Activated CD4-positive, alpha-beta T cell treated with anti-CD3 and anti-CD28 coated beads, Interleukin-2, amount 50 U/mL, for 16 hours (primary cell): ENCODE data around the gene SLC6A17.

ENCODE experiments used
- DNase-seq: peaks from one replicate; pipeline ENCODE4 v3.0.0-alpha.2; 2020

SLC6A17 gene

DNA sequence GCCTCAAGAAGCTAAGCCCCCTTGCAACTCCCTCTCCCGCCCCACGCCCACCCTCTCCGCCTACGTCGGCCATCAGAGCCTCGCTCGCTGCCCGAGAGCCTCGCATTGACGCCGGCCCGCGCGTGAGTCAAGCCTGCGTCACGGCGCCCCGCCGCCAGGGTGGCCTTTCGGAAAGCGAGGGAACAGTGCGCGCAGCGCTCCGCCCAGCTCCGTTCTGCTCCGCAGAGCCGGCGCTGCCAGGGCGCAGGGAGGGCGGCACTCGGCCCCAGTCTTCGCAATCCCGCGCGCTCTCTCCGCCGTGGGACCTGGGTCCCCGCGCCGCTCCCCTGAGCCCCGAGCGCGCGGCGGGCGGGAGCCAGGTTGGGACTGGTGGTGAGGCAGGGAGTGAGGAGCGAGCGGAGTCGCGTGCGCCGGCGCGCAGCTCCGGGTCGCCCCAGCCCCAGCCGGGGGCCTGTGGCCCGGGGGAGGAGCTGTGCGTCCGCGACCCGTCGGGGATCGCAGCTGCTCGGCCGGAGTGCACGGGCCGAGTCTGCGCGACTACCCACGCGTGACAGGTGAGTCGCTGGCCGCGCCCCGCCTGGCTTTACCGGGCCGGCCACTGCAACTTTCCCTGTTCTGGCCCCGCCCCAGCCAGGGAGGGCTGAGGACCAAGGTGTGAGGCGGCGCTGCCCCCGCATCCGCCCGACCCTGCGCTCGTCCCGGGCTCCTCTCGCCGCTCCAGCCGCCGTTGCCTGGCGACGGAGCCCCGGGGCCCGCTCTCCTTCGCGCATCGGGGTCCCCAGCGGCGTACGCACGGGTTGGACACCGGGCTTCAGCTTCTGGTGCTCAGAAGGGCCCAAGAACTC lies at the start of gene SLC6A17:
Gene SLC6A17, plus strand, starts transcription at position 165 of the 845 bp plus-strand sequence. CDS start 16,436 bp downstream, outside the sequence.
- peak; percentile 37 for DNase-seq

- DNase-seq, result no peak
Observed at GRCh38 chr1:110102081-110102480, 48.2 kb upstream of the SLC6A17 start.

GRCh38 chr1:110106013-110106941 lies 44.0 kb upstream of the SLC6A17 start:
- peak; percentile 66 for DNase-seq

- no peak for DNase-seq
Observed at GRCh38 chr1:110107867-110108469, 42.3 kb upstream of the SLC6A17 start.

DNA sequence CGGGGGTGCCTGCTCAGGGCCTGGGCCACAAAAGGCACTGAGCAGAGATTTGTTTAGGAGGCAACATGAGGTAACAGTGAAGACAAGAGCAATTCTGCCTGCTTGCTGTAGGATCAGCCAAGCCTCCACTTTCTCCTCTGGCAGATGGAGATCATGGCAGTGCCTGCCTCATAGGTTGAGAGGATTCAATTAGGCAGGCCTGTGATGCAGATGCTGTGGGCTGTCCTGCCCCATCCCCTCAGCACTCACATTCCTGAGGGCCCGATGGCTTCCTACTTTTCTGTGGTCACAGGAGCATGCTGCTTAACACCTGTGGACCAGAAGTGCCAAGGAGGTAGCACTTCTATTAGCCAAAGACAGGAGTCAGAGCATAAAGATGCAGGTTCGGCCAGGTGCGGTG lies 39.2 kb upstream of the SLC6A17 start:
- DNase-seq, result no peak

GRCh38 chr1:110112143-110112542 lies 38.2 kb upstream of the SLC6A17 start, which contains the start of gene UBL4B:
Gene UBL4B, plus strand, starts transcription at chr1:110112443. Its CDS starts 92 bp downstream, at chr1:110112535.
- DNase-seq, result no peak

- DNase-seq, result no peak
Observed at GRCh38 chr1:110112656-110113055, 37.6 kb upstream of the SLC6A17 start.

- DNase-seq, result no peak
Observed at GRCh38 chr1:110113551-110113950, 36.7 kb upstream of the SLC6A17 start.

DNA sequence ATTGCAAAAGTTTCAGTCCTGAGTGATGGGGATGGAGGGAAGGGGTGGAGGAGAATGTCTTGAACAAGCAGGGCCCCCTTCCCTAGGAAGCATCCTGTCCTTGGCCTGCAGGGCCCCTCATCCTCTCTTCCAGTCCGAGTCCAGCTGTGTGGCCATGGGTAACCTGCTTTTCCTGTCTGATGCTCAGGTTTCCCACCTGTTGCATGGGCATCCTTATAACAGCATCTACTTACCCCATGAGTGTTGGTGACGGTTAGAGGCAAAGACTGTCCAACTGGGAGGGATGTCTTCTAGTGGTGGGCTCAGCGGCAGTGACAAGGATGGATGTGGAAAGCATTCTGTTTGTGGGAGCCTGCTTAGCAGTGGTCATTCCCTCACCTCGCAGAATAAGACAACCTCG lies 36.1 kb upstream of the SLC6A17 start:
- DNase-seq, result no peak

GRCh38 chr1:110114784-110115183 lies 35.5 kb upstream of the SLC6A17 start:
- no peak for DNase-seq

DNA sequence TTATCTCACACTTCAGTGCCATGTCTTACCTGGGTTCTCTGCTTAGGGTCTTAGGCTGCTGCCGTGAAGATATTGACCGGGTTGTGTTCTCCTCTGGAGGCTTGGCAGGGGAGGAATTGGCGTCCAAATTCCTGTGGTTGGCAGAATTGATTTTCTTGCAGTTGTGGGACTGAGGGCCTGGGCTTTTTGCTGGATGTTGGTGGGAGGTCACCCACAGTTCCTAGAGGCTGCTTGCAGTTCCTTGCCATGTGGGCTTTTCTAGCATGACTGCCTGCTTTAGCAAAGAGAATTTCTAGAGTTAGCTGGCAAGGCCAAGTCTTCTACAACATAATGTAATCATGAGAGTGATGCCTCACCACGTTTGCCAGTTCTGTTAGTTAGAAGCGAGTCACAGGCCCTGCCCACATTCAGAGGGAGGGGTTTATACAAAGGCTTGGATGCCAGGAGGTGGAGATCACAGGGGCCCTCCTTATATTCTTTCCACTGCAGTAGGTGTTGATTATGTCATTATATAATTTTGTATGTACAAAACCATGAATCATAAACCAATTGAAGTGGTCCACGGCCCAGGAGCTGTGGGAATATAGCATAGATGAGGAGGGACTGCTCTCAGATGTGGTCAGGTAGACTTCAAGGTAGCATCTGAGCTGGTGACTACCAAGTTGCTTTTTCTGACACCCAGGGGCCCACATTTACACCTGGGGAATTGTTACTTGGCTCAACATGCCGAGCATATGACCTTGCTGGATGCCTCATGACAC lies 31.5 kb upstream of the SLC6A17 start:
- DNase-seq, result no peak

DNA sequence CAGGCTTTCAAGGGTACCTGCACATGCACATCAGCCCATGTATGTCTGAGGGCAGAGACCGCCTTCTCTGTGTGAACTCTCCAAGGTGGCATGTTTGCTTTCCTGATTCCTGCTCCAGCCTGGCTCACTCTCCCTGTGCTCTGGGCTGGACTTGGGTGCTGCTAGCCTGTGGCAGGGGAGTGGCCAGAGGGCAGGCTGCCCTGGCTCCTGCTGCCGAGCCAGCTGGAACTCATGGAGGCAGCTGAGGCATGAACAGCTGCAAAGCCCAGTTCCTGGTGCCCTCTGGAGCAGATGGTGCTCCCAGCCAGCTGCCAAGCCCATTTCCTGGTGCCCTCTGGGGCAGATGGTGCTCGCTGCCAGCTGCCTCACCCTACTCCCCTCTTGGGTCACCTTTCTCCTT lies 30.5 kb upstream of the SLC6A17 start:
- DNase-seq, result no peak

DNA sequence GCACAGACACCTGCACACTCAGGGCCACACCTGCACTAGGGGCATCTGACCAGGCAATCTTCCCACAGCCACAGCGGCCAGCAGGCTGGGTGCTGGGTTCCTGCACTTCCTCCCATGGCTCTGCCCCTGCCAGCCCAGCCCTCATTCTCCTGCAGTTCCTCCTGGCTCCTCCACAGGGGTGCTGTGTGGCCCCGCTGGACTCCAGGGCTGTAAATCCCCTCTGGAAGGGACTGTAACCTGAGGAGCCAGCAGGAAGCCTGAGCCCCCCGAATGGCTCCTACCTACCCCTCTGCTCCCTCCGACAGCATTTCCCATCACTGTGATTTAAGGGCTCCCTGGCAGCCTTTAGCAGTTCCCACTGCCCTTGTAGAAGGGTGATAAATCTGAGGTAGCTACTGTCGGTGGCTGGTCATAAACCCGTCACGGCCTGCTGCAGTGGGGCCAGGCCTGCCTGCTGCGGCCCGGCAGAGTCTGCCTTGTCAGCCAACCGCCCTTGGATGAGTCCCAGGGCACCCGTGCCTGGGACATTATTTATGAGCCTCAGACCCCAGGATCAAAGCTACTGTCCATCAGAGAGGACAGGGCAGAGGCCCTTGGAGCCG lies 29.2 kb upstream of the SLC6A17 start:
- no peak for DNase-seq

GRCh38 chr1:110123224-110123623 lies 27.1 kb upstream of the SLC6A17 start:
- DNase-seq, result no peak

GRCh38 chr1:110125810-110126209 lies 24.5 kb upstream of the SLC6A17 start:
- DNase-seq, result no peak

DNA sequence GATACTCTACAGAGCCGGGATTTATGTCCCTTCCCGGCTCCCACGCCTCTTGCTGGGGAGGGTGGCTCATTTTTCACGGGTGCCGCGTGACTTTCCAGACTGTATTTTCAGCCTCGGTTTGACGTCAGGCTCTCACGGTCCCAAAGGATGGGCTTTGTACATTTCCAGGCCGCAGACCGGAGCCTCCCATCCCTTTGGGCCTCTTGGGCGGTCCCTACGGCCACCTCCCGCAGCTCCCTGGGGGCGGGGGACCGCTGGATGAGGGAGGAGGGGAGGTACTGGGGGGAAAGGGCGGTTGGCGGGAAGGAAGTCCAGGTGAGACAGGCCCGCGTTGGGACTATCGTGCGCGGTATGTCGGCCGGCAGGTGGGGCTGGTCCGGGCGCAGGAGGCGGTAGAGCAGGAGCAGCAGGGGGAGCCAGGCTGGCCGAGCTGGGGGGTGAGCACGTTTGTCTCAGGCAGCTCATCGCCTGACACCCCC lies 20.1 kb upstream of the SLC6A17 start:
- no peak for DNase-seq

GRCh38 chr1:110130989-110131388 lies 19.3 kb upstream of the SLC6A17 start:
- no peak for DNase-seq

DNA sequence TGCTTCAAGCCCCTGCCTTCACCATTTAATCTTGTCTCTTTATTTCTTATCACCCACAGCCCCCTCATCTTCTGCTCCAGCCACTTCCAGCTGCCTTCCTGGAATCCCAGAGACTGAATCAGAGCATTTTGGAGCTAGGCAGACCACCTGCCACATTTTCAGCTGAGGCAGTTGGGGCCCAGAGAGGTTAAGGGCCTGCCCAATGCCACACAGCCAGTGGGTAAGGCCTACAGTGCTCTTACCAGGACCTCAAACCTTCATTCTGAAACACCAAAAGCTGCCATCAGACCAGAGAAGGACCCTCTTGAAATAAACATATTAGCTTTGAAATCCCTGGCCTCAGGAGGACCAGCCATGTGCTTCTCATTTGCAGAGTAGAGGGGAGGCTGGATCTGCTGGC lies 17.6 kb upstream of the SLC6A17 start:
- DNase-seq, result no peak

GRCh38 chr1:110133436-110133835 lies 16.9 kb upstream of the SLC6A17 start:
- DNase-seq, result no peak

GRCh38 chr1:110134050-110134595 lies 16.2 kb upstream of the SLC6A17 start:
- DNase-seq, result no peak

GRCh38 chr1:110135246-110135645 lies 15.0 kb upstream of the SLC6A17 start:
- no peak for DNase-seq

GRCh38 chr1:110135666-110136065 lies 14.6 kb upstream of the SLC6A17 start:
- no peak for DNase-seq
